ENCODE measurements around the gene ZNF618. TPM values are rescaled to one million over a fixed set of nuclear protein-coding genes. Genes with fewer than 3 reads are reported as not detected.

ZNF618 gene
- total RNA-seq, 1 experiment from 2014 or later: 1.2 TPM

GRCh38 chr9:114065304-114065703 is 189.2 kb downstream of the ZNF618 start:
- H3K27me3 Mint-ChIP-seq (ENCODE audit: insufficient read depth, unreplicated experiment): no peaks in the 10 kb centered on the region
- no peaks in the 10 kb centered on the region for H3K36me3 ChIP-seq (ENCODE audit: control insufficient read depth, insufficient read depth, low read length)

GRCh38 chr9:114069476-114070187 is 193.5 kb downstream of the ZNF618 start:
- Histone ChIP-seq H3K4me3 (ENCODE audit: low read depth, low read length) (no peak overlapping the region), H3K4me1 (no peaks in the 10 kb centered on the region), H3K36me3 (ENCODE audit: control insufficient read depth, insufficient read depth, low read length) (no peaks in the 10 kb centered on the region), H3K9me3 (no peaks in the 10 kb centered on the region), H3K27me3 (replicated peaks; ENCODE audit: control insufficient read depth, insufficient read depth, low read length) (no peaks in the 10 kb centered on the region)
- CTCF ChIA-PET: no interaction called here
- DNase-seq: peak in 1 of 2 experiments; percentile 14
- BruUV-seq (replicated peaks): no TSS peak
- H3K27ac Mint-ChIP-seq (ENCODE audit: unreplicated experiment): no peak overlapping the region
- H3K36me3 Mint-ChIP-seq (ENCODE audit: insufficient read depth, unreplicated experiment): no peaks in the 10 kb centered on the region
- no peaks in the 10 kb centered on the region for H3K27me3 Mint-ChIP-seq (ENCODE audit: insufficient read depth, unreplicated experiment)
- TF ChIP-seq, protein P1, sequence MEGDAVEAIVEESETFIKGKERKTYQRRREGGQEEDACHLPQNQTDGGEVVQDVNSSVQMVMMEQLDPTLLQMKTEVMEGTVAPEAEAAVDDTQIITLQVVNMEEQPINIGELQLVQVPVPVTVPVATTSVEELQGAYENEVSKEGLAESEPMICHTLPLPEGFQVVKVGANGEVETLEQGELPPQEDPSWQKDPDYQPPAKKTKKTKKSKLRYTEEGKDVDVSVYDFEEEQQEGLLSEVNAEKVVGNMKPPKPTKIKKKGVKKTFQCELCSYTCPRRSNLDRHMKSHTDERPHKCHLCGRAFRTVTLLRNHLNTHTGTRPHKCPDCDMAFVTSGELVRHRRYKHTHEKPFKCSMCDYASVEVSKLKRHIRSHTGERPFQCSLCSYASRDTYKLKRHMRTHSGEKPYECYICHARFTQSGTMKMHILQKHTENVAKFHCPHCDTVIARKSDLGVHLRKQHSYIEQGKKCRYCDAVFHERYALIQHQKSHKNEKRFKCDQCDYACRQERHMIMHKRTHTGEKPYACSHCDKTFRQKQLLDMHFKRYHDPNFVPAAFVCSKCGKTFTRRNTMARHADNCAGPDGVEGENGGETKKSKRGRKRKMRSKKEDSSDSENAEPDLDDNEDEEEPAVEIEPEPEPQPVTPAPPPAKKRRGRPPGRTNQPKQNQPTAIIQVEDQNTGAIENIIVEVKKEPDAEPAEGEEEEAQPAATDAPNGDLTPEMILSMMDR (IDR thresholded peaks at IDR 0.05; ENCODE audit: insufficient read depth in 1 of 2, low read depth in 1 of 2, low read length in 1 of 2, severe bottlenecking in 1 of 2, unreplicated experiment in 1 of 2): no peak
- intact Hi-C loops (cut with micrococcal nuclease; ENCODE audit: unreplicated experiment): no loop called here
- H3K4me1 Mint-ChIP-seq (ENCODE audit: low read depth, unreplicated experiment): no peaks in the 10 kb centered on the region
- POLR2A ChIA-PET: no interaction called here
- no peak overlapping the region for H3K4me3 Mint-ChIP-seq (ENCODE audit: unreplicated experiment)
- H3K9me3 Mint-ChIP-seq (ENCODE audit: unreplicated experiment): peaks cover 9% of the 10 kb centered on the region

More at GRCh38 chr9:114065304-114065703, 189.2 kb downstream of the ZNF618 start:
- H3K9me3 ChIP-seq: no peaks in the 10 kb centered on the region
- BruUV-seq (replicated peaks): no TSS peak
- no peaks in the 10 kb centered on the region for H3K27me3 ChIP-seq (replicated peaks; ENCODE audit: control insufficient read depth, insufficient read depth, low read length)
- TF ChIP-seq, protein P1 (IDR thresholded peaks at IDR 0.05; ENCODE audit: insufficient read depth in 1 of 2, low read depth in 1 of 2, low read length in 1 of 2, severe bottlenecking in 1 of 2, unreplicated experiment in 1 of 2): no peak
- Mint-ChIP-seq H3K27ac (ENCODE audit: unreplicated experiment) (no peak overlapping the region), H3K4me3 (ENCODE audit: unreplicated experiment) (no peak overlapping the region), H3K36me3 (ENCODE audit: insufficient read depth, unreplicated experiment) (no peaks in the 10 kb centered on the region), H3K9me3 (ENCODE audit: unreplicated experiment) (no peaks in the 10 kb centered on the region), H3K4me1 (ENCODE audit: low read depth, unreplicated experiment) (peaks cover 8% of the 10 kb centered on the region)
- intact Hi-C loops (cut with micrococcal nuclease; ENCODE audit: unreplicated experiment): no loop called here
- DNase-seq: no peak
- H3K4me1 ChIP-seq: peaks cover 7% of the 10 kb centered on the region; the same call in 1 of the 2 replicates
- H3K4me3 ChIP-seq (ENCODE audit: low read depth, low read length): no peak overlapping the region
- ChIA-PET POLR2A (no interaction called here), CTCF (no interaction called here)

- ChIA-PET POLR2A (no interaction called here), CTCF (no interaction called here)
- DNase-seq: peak in 1 of 2 experiments; percentile 35
- H3K27me3 ChIP-seq (replicated peaks; ENCODE audit: control insufficient read depth, insufficient read depth, low read length): no peaks in the 10 kb centered on the region
- H3K9me3 ChIP-seq: no peaks in the 10 kb centered on the region
- H3K4me1 Mint-ChIP-seq (ENCODE audit: low read depth, unreplicated experiment): no peaks in the 10 kb centered on the region
- H3K27ac Mint-ChIP-seq (ENCODE audit: unreplicated experiment): no peak overlapping the region
- no peak overlapping the region for H3K4me3 ChIP-seq (ENCODE audit: low read depth, low read length)
- H3K9me3 Mint-ChIP-seq (ENCODE audit: unreplicated experiment): peaks cover 10% of the 10 kb centered on the region
- H3K27me3 Mint-ChIP-seq (ENCODE audit: insufficient read depth, unreplicated experiment): no peaks in the 10 kb centered on the region
- H3K4me1 ChIP-seq: 0 out of 2 replicates have a peak, but pooled peaks cover 3% of the 10 kb centered on the region
- no peaks in the 10 kb centered on the region for H3K36me3 Mint-ChIP-seq (ENCODE audit: insufficient read depth, unreplicated experiment)
- no peaks in the 10 kb centered on the region for H3K36me3 ChIP-seq (ENCODE audit: control insufficient read depth, insufficient read depth, low read length)
- no TSS peak for BruUV-seq (replicated peaks)
- intact Hi-C loops (cut with micrococcal nuclease; ENCODE audit: unreplicated experiment): no loop called here
- TF ChIP-seq, protein P1 (IDR thresholded peaks at IDR 0.05; ENCODE audit: insufficient read depth in 1 of 2, low read depth in 1 of 2, low read length in 1 of 2, severe bottlenecking in 1 of 2, unreplicated experiment in 1 of 2): no peak
- no peak overlapping the region for H3K4me3 Mint-ChIP-seq (ENCODE audit: unreplicated experiment)
Observed at GRCh38 chr9:114070188-114071103, 194.3 kb downstream of the ZNF618 start.
